ENCODE results near the gene TOMM40. TPM values are rescaled to one million over a fixed set of nuclear protein-coding genes. Genes with fewer than 3 reads are reported as not detected.

TOMM40 gene
- total and polyA plus RNA-seq, 4 donors = 17.6 to 76.8 (median 62.2) TPM

GRCh38 chr19:44951179-44952159 is 60.4 kb downstream of the TOMM40 start:
- H3K4me1 ChIP-seq (ENCODE audit: control insufficient read depth in 5 of 5, insufficient read depth in 5 of 5, low read length in 5 of 5) = peaks cover 0 to 24% (median 6%) of the 10 kb centered on the region in 5 donors
- no peak overlapping the region for H3K9ac ChIP-seq (ENCODE audit: insufficient read depth in 1 of 2, low read length in 2 of 2)
- no peak overlapping the region for H3K27ac ChIP-seq (ENCODE audit: low read depth in 1 of 2, low read length in 1 of 2)
- peak; percentile 64 for TF ChIP-seq CTCF (IDR thresholded peaks at IDR 0.05; ENCODE audit: control extremely low read depth, extremely low read depth)
- no peak overlapping the region for H3K4me3 ChIP-seq
- H3K36me3 ChIP-seq (ENCODE audit: control insufficient read depth in 4 of 4, insufficient read depth in 4 of 4, low read length in 4 of 4) = peaks cover 0 to 5% (median 4%) of the 10 kb centered on the region in 4 donors
- no peaks in the 10 kb centered on the region for H3K9me3 ChIP-seq (ENCODE audit: control insufficient read depth in 4 of 4, insufficient read depth in 3 of 4, low read length in 3 of 4)
- 58 to 68% methylated on average over 13 of the region's 13 CpGs for WGBS, 2 donors
- peak; percentile 77 to 89 (median 88) for DNase-seq
- ATAC-seq (ENCODE audit: insufficient read depth, low FRiP score) = no peak
- no peaks in the 10 kb centered on the region for H3K27me3 ChIP-seq (ENCODE audit: control insufficient read depth in 3 of 3, insufficient read depth in 3 of 3, low read length in 2 of 3)

Other genes with a start within 250 kb of the TOMM40 start
- 10 to 100 TPM; 26.5 to 46.4 TPM for gene PVR, start 247.3 kb upstream of the TOMM40 start, total RNA-seq
- gene PVR, start 247.3 kb upstream of the TOMM40 start, polyA plus RNA-seq = 10 to 100 TPM; 26.4 to 51.6 TPM
- 1 to 10 TPM; 2.3 to 4.1 TPM for gene CEACAM19, start 219.8 kb upstream of the TOMM40 start, total RNA-seq
- gene CEACAM19, start 219.8 kb upstream of the TOMM40 start, polyA plus RNA-seq = 1 to 10 TPM; 4.7 to 8.3 TPM
- under 1 TPM in 1 of 2 donors, not detected in 1; 0.26 TPM for gene CEACAM16, start 192.1 kb upstream of the TOMM40 start, total RNA-seq
- gene CEACAM16, start 192.1 kb upstream of the TOMM40 start, polyA plus RNA-seq = not detected
- gene BCL3, start 142.5 kb upstream of the TOMM40 start, total RNA-seq = 10 to 100 TPM; 17.6 to 63.8 TPM
- gene BCL3, start 142.5 kb upstream of the TOMM40 start, polyA plus RNA-seq = 100 to 1,000 TPM in 1 of 2 donors, 10 to 100 TPM in 1; 63.7 to 233 TPM
- 1 to 10 TPM; 4.8 to 5.5 TPM for gene CBLC, start 113.4 kb upstream of the TOMM40 start, total RNA-seq
- 1 to 10 TPM; 4.0 to 5.3 TPM for gene CBLC, start 113.4 kb upstream of the TOMM40 start, polyA plus RNA-seq
- gene BCAM, start 82.2 kb upstream of the TOMM40 start, total RNA-seq = 100 to 1,000 TPM; 168 to 225 TPM
- gene BCAM, start 82.2 kb upstream of the TOMM40 start, polyA plus RNA-seq = 100 to 1,000 TPM in 1 of 2 donors, 10 to 100 TPM in 1; 59.2 to 202 TPM
- 100 to 1,000 TPM in 1 of 2 donors, 10 to 100 TPM in 1; 90.4 to 117 TPM for gene NECTIN2, start 45.0 kb upstream of the TOMM40 start, total RNA-seq
- gene NECTIN2, start 45.0 kb upstream of the TOMM40 start, polyA plus RNA-seq = 10 to 100 TPM; 76.9 to 97.6 TPM
- 100 to 1,000 TPM in 1 of 2 donors, 10 to 100 TPM in 1; 80.8 to 177 TPM for gene APOE, start 14.5 kb downstream of the TOMM40 start, total RNA-seq
- gene APOE, start 14.5 kb downstream of the TOMM40 start, polyA plus RNA-seq = 1,000 to 10,000 TPM in 1 of 2 donors, 100 to 1,000 TPM in 1; 235 to 1,011 TPM
- 100 to 1,000 TPM in 1 of 2 donors, 10 to 100 TPM in 1; 14.0 to 282 TPM for gene APOC1, start 23.4 kb downstream of the TOMM40 start, total RNA-seq
- gene APOC1, start 23.4 kb downstream of the TOMM40 start, polyA plus RNA-seq = 1,000 to 10,000 TPM in 1 of 2 donors, 100 to 1,000 TPM in 1; 153 to 1,030 TPM
- not detected for gene APOC4, start 51.0 kb downstream of the TOMM40 start, total RNA-seq
- gene APOC4, start 51.0 kb downstream of the TOMM40 start, polyA plus RNA-seq = under 1 TPM in 1 of 2 donors, not detected in 1; 0.98 TPM
- 1 to 10 TPM; 1.8 to 8.0 TPM for gene APOC2, start 54.8 kb downstream of the TOMM40 start, total RNA-seq
- gene APOC2, start 54.8 kb downstream of the TOMM40 start, polyA plus RNA-seq = 10 to 100 TPM; 12.2 to 21.5 TPM
- 100 to 1,000 TPM in 1 of 2 donors, 10 to 100 TPM in 1; 35.9 to 130 TPM for gene CLPTM1, start 64.1 kb downstream of the TOMM40 start, total RNA-seq
- gene CLPTM1, start 64.1 kb downstream of the TOMM40 start, polyA plus RNA-seq = 10 to 100 TPM; 82.5 to 88.0 TPM
- gene RELB, start 110.2 kb downstream of the TOMM40 start, total RNA-seq = 10 to 100 TPM; 15.8 to 23.8 TPM
- gene RELB, start 110.2 kb downstream of the TOMM40 start, polyA plus RNA-seq = 10 to 100 TPM in 1 of 2 donors, 1 to 10 TPM in 1; 9.4 to 65.9 TPM
- 10 to 100 TPM; 23.9 to 73.9 TPM for gene CLASRP, start 147.8 kb downstream of the TOMM40 start, total RNA-seq
- 100 to 1,000 TPM in 1 of 2 donors, 10 to 100 TPM in 1; 41.2 to 107 TPM for gene CLASRP, start 147.8 kb downstream of the TOMM40 start, polyA plus RNA-seq
- 1 to 10 TPM in 1 of 2 donors, under 1 TPM in 1; 0.43 to 3.8 TPM for gene ZNF296, start 185.2 kb downstream of the TOMM40 start, total RNA-seq
- gene ZNF296, start 185.2 kb downstream of the TOMM40 start, polyA plus RNA-seq = 1 to 10 TPM; 1.9 to 3.9 TPM
- 10 to 100 TPM; 18.7 to 21.1 TPM for gene GEMIN7, start 188.0 kb downstream of the TOMM40 start, total RNA-seq
- 10 to 100 TPM; 24.3 to 29.0 TPM for gene GEMIN7, start 188.0 kb downstream of the TOMM40 start, polyA plus RNA-seq
- 10 to 100 TPM; 20.7 to 31.1 TPM for gene PPP1R37, start 201.9 kb downstream of the TOMM40 start, total RNA-seq
- 10 to 100 TPM; 19.2 to 39.7 TPM for gene PPP1R37, start 201.9 kb downstream of the TOMM40 start, polyA plus RNA-seq

Data from lung (tissue), 12 donors.